NCI-H1436 (cell line): Measurements from ENCODE around the gene LFNG.

Source experiments
- DNase-seq: peaks from one replicate; lab custom pipeline; 2025; lab: John Stamatoyannopoulos, UW

The LFNG gene

DNA sequence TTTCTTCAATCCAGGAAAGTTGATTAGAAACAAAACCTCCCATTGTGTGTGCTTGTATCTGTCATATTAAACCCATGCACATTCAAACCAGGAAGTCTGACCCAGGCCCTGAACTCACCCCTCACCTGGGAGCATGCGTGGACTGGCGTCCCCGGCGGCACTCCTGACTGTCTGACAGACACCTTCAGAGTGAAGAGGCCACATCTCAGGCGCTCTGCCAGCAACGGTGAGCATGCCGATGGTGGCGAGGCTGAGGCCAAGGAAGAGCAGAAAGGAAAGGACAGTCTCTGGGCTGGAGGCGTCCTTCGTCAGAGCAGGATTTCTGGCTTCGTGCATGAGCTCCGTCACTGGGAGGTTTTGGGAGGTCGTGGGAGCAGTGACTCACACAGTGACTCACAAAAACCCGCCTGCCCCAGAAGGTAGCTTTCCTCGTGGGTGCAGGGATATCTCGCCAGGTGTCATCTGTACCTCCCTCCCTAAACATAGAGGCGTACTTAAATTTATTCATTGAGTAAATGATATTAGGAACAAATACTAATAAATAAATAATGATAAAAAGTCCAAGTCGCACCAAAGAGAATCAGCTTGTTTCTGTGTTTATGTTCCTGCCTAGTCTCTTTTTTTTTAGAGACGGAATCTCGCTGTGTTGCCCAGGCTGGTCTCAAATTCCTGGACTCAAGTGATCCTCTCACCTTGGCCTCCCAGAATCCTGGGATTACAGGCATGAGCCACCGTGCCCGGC lies 52.7 kb downstream of the LFNG start:
- DNase-seq, result no peak

DNA sequence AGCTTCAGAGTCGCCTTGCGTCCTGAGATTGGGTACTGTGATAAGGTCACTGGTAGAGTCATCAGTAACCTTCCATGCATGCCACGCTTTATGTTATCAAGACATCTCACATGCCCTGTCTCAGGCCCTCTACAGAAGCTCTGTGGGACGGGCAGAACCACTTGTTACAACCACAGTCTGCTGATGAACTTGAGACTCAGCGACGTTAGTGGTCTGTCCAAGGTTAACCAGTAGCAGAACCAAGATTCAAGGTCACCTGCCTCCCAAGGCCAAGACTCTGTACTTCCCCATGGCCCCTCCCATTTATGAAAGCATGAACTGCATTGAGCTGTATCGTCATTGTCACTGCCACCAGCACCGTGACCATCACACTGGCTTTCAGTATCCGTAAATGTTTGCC lies 54.2 kb downstream of the LFNG start:
- no peak for DNase-seq

DNA sequence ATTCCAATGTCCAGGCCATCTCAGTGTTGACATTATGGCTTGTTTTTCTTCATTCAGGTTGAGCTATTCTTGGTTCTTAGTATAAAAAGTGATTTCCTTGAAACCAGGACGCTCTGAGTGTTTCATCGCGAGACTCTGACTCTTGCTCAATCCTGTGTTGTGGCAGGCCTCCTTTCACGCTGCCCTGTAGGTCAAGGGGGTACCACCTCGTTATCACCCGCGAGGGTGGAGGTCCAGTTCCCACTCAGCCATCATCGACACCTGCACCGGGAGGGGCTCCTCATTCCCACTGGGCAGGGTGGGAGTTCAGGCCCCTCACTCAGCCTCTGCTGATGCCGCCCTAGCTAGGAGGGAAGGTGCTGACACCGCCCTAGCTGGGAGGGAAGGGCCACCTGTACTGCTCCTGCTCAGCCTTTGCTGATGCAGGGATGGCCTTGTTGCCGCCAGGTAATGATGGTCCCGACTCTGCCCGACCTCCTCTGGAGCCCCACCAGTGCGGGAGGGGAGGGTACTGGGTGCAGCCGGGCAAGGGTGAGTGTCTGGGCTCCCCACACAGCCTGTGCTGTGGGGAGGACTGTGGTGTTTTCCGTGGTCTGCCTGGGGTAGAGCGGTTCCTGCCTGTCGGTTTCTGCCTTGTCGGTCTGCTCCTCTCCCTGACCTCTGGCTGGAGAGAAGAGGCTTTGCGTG lies 55.6 kb downstream of the LFNG start:
- DNase-seq, result no peak

DNA sequence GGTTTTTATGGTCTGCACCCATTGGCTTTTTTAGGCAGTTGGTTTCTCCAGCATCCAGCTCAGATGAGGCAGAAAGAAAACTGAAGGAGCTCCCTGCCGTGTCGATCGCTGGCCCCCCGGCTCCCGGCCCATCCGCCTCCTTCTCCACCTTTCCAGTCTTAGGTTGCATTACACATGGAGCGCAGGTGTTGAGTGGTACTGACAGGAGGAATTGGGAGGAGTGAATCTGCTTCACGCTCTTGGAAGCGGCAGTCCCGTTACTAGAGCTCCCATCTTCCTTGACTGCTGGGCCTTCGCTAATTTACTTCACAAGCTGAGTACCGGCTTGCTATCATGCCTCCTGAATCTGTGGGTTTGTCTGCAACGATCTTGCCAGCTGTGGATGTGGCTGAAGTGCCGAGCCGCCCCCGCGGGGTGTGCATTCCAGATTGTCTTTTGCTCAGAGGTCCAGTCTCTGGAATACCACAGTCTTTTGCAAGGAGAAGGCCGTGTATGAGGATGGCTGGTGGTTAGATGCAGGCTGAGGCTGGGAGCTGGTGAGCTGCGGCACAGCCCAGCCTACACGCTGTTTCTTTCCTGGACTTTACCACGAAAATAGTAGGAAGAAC lies 56.3 kb downstream of the LFNG start:
- DNase-seq, result no peak

DNA sequence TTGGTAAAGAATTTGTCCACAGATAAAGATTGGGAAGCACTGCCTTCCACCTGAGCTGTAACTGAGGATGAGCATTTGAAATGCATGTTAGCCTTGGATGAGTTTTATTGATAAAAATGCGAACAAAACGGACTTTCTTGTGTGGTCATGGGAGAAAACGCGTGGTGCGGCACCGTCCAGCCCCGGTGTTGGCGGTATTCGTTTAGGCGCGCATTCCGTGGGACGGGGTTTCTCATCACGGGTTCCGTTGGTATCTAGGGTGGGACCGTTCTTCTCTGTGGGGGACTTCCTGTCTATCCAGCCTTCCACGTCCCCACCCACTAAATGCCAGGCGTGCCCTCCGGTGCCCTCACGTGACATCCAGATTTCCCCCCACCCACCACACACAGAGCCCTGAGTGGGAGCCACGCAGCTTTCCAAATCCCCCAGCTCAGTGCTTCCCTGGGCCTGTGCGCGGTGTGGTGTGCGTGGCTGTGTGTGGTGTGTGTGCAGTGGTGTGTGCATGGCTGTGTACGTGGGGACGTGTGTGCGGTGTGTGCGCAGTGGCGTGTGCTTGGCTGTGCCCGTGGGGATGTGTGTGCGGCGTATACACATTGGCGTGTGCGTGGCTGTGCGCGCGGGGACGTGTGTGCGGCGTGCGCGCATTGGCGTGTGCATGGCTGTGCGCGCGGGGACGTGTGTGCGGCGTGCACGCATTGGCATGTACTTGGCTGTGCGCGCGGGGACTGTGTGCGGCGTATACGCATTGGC lies 57.3 kb downstream of the LFNG start:
- DNase-seq, result no peak
